ENCODE data around the gene SLC24A4.

SLC24A4 gene

GRCh38 chr14:92430686-92431085 is 107.7 kb downstream of the SLC24A4 start:
- H3F3A ChIP-seq (ENCODE audit: low read depth), result no peaks in the 10 kb centered on the region
- no peaks in the 10 kb centered on the region for H4K20me1 ChIP-seq (ENCODE audit: insufficient read depth, low read length, poor library complexity, severe bottlenecking)
- TF ChIP-seq EZH2phosphoT487 (IDR thresholded peaks at IDR 0.05; ENCODE audit: borderline replicate concordance), result no peak
- TF ChIP-seq, protein P1, sequence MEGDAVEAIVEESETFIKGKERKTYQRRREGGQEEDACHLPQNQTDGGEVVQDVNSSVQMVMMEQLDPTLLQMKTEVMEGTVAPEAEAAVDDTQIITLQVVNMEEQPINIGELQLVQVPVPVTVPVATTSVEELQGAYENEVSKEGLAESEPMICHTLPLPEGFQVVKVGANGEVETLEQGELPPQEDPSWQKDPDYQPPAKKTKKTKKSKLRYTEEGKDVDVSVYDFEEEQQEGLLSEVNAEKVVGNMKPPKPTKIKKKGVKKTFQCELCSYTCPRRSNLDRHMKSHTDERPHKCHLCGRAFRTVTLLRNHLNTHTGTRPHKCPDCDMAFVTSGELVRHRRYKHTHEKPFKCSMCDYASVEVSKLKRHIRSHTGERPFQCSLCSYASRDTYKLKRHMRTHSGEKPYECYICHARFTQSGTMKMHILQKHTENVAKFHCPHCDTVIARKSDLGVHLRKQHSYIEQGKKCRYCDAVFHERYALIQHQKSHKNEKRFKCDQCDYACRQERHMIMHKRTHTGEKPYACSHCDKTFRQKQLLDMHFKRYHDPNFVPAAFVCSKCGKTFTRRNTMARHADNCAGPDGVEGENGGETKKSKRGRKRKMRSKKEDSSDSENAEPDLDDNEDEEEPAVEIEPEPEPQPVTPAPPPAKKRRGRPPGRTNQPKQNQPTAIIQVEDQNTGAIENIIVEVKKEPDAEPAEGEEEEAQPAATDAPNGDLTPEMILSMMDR (conservative IDR thresholded peaks at IDR 0.05; ENCODE audit: low read length), result no peak
- H3K4me3 ChIP-seq (ENCODE audit: low read length, poor library complexity, severe bottlenecking), result no peak overlapping the region
- no peaks in the 10 kb centered on the region for H3K27me3 ChIP-seq (ENCODE audit: insufficient read depth, low read length, poor library complexity, severe bottlenecking)
- H3K36me3 ChIP-seq (ENCODE audit: insufficient read depth, low read length), result no peaks in the 10 kb centered on the region
- peaks cover 6% of the 10 kb centered on the region for H3K4me1 ChIP-seq (ENCODE audit: insufficient read depth, low read length, poor library complexity, severe bottlenecking)
- H2AFZ ChIP-seq (ENCODE audit: low read length), result no peak overlapping the region
- no peaks in the 10 kb centered on the region for H3K9me3 ChIP-seq (ENCODE audit: insufficient read depth, low read depth, low read length)
- no peak overlapping the region for H3K4me2 ChIP-seq (ENCODE audit: low read depth, low read length, poor library complexity, severe bottlenecking)
- H3K9me2 ChIP-seq (replicated peaks; ENCODE audit: low read depth, low read length), result no peaks in the 10 kb centered on the region
- H3K9ac ChIP-seq (ENCODE audit: low read depth, low read length, poor library complexity, severe bottlenecking), result no peak overlapping the region
- H3K79me2 ChIP-seq (ENCODE audit: insufficient read depth, low read length), result no peaks in the 10 kb centered on the region

DNA sequence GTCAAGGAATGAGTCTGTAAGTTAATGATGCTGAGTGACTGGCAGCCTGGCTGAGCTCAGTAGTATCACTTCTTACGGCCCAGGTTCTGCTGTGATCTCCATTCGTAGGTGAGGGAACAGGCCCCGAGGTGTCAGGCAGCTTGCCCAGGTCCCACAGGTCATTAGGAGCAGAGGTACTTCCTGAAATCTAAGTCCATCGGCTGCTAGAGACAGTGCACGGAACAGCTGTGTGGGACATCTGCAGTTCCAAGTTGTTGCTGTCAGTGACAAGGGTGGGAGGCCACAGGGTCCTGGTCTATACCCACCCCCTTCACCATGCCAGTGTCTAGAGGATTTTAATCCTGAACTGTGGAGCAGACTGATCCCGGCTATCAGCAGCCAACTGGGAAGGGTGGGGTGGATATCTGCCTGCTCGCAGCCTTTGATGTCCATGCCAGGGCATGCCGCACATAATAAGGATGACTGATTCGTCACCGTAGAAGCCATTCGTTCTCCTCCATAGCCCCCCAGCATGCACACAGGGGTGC is 108.3 kb downstream of the SLC24A4 start:
- Histone ChIP-seq H3K4me3 (ENCODE audit: low read length, poor library complexity, severe bottlenecking) (no peak overlapping the region), H2AFZ (ENCODE audit: low read length) (no peak overlapping the region), H3K4me2 (ENCODE audit: low read depth, low read length, poor library complexity, severe bottlenecking) (no peak overlapping the region), H3K4me1 (ENCODE audit: insufficient read depth, low read length, poor library complexity, severe bottlenecking) (peaks cover 2% of the 10 kb centered on the region), H3K36me3 (ENCODE audit: insufficient read depth, low read length) (no peaks in the 10 kb centered on the region), H4K20me1 (ENCODE audit: insufficient read depth, low read length, poor library complexity, severe bottlenecking) (no peaks in the 10 kb centered on the region), H3K27me3 (ENCODE audit: insufficient read depth, low read length, poor library complexity, severe bottlenecking) (no peaks in the 10 kb centered on the region), H3F3A (ENCODE audit: low read depth) (no peaks in the 10 kb centered on the region), H3K9me3 (ENCODE audit: insufficient read depth, low read depth, low read length) (no peaks in the 10 kb centered on the region), H3K79me2 (ENCODE audit: insufficient read depth, low read length) (no peaks in the 10 kb centered on the region), H3K9ac (ENCODE audit: low read depth, low read length, poor library complexity, severe bottlenecking) (no peak overlapping the region), H3K9me2 (replicated peaks; ENCODE audit: low read depth, low read length) (no peaks in the 10 kb centered on the region)
- TF ChIP-seq, protein P1 (conservative IDR thresholded peaks at IDR 0.05; ENCODE audit: low read length), result no peak
- no peak for TF ChIP-seq EZH2phosphoT487 (IDR thresholded peaks at IDR 0.05; ENCODE audit: borderline replicate concordance)

DNA sequence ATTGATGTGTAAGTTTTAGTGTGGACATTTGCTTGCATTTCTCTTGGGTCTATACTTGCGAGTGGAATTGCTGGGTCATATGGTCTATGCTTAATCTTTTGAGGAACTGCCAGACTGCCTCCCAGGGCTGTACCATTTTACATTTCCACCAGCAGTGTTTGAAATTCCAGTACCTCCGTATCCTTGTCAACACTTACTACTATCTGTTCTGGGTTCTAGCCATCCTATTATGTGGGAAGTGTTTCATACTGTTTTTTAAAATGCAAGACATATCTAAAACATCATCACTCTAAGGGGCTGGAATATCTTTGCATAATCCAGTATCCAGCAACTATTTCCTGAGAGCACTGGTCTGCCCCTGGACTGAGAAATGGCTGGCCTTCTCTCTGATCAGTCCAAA is 110.4 kb downstream of the SLC24A4 start:
- no peak overlapping the region for H3K9ac ChIP-seq (ENCODE audit: low read depth, low read length, poor library complexity, severe bottlenecking)
- H3K4me3 ChIP-seq (ENCODE audit: low read length, poor library complexity, severe bottlenecking), result no peak overlapping the region
- H3F3A ChIP-seq (ENCODE audit: low read depth), result no peaks in the 10 kb centered on the region
- H3K79me2 ChIP-seq (ENCODE audit: insufficient read depth, low read length), result no peaks in the 10 kb centered on the region
- no peak overlapping the region for H2AFZ ChIP-seq (ENCODE audit: low read length)
- H3K9me3 ChIP-seq (ENCODE audit: insufficient read depth, low read depth, low read length), result no peaks in the 10 kb centered on the region
- H3K9me2 ChIP-seq (replicated peaks; ENCODE audit: low read depth, low read length), result no peaks in the 10 kb centered on the region
- no peaks in the 10 kb centered on the region for H3K27me3 ChIP-seq (ENCODE audit: insufficient read depth, low read length, poor library complexity, severe bottlenecking)
- no peak overlapping the region for H3K4me2 ChIP-seq (ENCODE audit: low read depth, low read length, poor library complexity, severe bottlenecking)
- no peaks in the 10 kb centered on the region for H3K36me3 ChIP-seq (ENCODE audit: insufficient read depth, low read length)
- TF ChIP-seq, protein P1 (conservative IDR thresholded peaks at IDR 0.05; ENCODE audit: low read length), result no peak
- no peak for TF ChIP-seq EZH2phosphoT487 (IDR thresholded peaks at IDR 0.05; ENCODE audit: borderline replicate concordance)
- H4K20me1 ChIP-seq (ENCODE audit: insufficient read depth, low read length, poor library complexity, severe bottlenecking), result no peaks in the 10 kb centered on the region
- no peaks in the 10 kb centered on the region for H3K4me1 ChIP-seq (ENCODE audit: insufficient read depth, low read length, poor library complexity, severe bottlenecking)
